GM12878 (cell line): ENCODE measurements around the gene GIPC3.

Source experiments
- CBX5 ChIP-seq: sonication (generic); IDR thresholded peaks from 2 replicates; pipeline ENCODE4 v1.6.1; 2016; ENCODE audit warnings: low read depth, moderate library complexity, mild to moderate bottlenecking, inconsistent platforms
- EP300 ChIP-seq, 2 experiments: fragments of 150-350 bp in 1 of 2; IDR thresholded peaks; 2 replicates each; pipeline ENCODE4 v1.6.1; 2011 to 2012; ENCODE audit warnings: low read depth in 2 of 2, low read length in 2 of 2, borderline replicate concordance in 1 of 2, improper control_type of control experiment in 1 of 2, inconsistent platforms in 1 of 2; ENCODE audit not compliant: control insufficient read depth in 1 of 2
- POLR2AphosphoS5 ChIP-seq: IDR thresholded peaks from 2 replicates; pipeline ENCODE4 v1.6.1; 2011; ENCODE audit warnings: mild to moderate bottlenecking, low read length, inconsistent platforms
- SPI1 ChIP-seq: IDR thresholded peaks from 2 replicates; pipeline ENCODE4 v1.6.1; 2011; ENCODE audit warnings: low read depth, mild to moderate bottlenecking, low read length, moderate library complexity, borderline replicate concordance; ENCODE audit not compliant: insufficient read depth
- TAF1 ChIP-seq: IDR thresholded peaks from 2 replicates; pipeline ENCODE4 v1.6.1; 2011; ENCODE audit warnings: mild to moderate bottlenecking, low read depth, low read length, borderline replicate concordance
- TF ChIP-seq, protein P1 (sequence below): IDR thresholded peaks from 2 replicates; pipeline ENCODE4 v1.6.1; 2012; ENCODE audit warnings: mild to moderate bottlenecking, low read depth, low read length
- TF ChIP-seq, protein P2 (sequence below), 3 experiments: IDR thresholded peaks in 2 of 3; conservative IDR thresholded peaks in 1 of 3; 2 replicates each; pipeline ENCODE4 v1.5.1; 2011; ENCODE audit warnings: low read depth in 3 of 3, low read length in 3 of 3, mild to moderate bottlenecking in 3 of 3, control low read depth in 2 of 3, moderate library complexity in 2 of 3, inconsistent platforms in 1 of 3, mixed read lengths in 1 of 3; ENCODE audit not compliant: control insufficient read depth in 2 of 3, insufficient read depth in 1 of 3; ENCODE audit errors: extremely low read depth in 1 of 3
- TF ChIP-seq, protein P3 (sequence below): fragments of 450-650 bp; IDR thresholded peaks from 2 replicates; pipeline ENCODE4 v1.6.1; 2016; ENCODE audit warnings: mild to moderate bottlenecking, moderate library complexity, borderline replicate concordance

DNA sequence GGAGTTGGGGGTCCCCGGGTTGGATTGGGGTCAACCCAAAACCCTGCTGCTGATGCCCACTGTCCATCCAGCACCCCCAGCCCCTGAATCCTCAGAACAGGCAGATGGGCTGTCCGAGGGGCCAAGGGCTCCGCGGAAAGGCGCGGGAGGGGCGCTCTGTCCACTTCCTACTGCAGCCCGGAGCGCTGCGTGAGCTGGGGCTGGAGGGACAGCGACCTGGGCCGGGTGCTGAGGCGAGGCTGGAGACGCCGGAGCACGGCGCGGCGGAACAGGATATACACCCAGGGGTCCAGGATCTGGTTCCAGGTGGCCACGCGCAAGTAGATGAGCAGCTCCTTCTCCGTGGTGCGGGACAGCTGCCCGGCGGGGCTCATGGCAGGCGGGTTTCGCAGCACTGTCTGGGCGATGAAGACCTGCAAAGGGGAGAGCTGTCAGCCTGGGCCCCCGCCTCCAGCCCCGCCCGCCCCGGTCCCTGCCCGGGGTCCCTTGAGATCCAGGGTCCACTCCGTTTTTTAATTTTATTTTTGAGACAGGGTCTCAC is 10.3 kb downstream of the GIPC3 start:
- TF ChIP-seq SPI1 (no peak), EP300 (IDR thresholded peaks at IDR 0.05; ENCODE audit: borderline replicate concordance in 1 of 2, control insufficient read depth in 1 of 2, low read depth in 2 of 2, low read length in 2 of 2) (no peak), CBX5 (no peak), TAF1 (no peak), POLR2AphosphoS5 (no peak)
- TF ChIP-seq, protein P1, sequence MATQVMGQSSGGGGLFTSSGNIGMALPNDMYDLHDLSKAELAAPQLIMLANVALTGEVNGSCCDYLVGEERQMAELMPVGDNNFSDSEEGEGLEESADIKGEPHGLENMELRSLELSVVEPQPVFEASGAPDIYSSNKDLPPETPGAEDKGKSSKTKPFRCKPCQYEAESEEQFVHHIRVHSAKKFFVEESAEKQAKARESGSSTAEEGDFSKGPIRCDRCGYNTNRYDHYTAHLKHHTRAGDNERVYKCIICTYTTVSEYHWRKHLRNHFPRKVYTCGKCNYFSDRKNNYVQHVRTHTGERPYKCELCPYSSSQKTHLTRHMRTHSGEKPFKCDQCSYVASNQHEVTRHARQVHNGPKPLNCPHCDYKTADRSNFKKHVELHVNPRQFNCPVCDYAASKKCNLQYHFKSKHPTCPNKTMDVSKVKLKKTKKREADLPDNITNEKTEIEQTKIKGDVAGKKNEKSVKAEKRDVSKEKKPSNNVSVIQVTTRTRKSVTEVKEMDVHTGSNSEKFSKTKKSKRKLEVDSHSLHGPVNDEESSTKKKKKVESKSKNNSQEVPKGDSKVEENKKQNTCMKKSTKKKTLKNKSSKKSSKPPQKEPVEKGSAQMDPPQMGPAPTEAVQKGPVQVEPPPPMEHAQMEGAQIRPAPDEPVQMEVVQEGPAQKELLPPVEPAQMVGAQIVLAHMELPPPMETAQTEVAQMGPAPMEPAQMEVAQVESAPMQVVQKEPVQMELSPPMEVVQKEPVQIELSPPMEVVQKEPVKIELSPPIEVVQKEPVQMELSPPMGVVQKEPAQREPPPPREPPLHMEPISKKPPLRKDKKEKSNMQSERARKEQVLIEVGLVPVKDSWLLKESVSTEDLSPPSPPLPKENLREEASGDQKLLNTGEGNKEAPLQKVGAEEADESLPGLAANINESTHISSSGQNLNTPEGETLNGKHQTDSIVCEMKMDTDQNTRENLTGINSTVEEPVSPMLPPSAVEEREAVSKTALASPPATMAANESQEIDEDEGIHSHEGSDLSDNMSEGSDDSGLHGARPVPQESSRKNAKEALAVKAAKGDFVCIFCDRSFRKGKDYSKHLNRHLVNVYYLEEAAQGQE, result no peak
- TF ChIP-seq, protein P2, sequence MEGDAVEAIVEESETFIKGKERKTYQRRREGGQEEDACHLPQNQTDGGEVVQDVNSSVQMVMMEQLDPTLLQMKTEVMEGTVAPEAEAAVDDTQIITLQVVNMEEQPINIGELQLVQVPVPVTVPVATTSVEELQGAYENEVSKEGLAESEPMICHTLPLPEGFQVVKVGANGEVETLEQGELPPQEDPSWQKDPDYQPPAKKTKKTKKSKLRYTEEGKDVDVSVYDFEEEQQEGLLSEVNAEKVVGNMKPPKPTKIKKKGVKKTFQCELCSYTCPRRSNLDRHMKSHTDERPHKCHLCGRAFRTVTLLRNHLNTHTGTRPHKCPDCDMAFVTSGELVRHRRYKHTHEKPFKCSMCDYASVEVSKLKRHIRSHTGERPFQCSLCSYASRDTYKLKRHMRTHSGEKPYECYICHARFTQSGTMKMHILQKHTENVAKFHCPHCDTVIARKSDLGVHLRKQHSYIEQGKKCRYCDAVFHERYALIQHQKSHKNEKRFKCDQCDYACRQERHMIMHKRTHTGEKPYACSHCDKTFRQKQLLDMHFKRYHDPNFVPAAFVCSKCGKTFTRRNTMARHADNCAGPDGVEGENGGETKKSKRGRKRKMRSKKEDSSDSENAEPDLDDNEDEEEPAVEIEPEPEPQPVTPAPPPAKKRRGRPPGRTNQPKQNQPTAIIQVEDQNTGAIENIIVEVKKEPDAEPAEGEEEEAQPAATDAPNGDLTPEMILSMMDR (IDR thresholded peaks at IDR 0.05 in 2 of 3, conservative IDR thresholded peaks at IDR 0.05 in 1 of 3; ENCODE audit: control insufficient read depth in 2 of 3, extremely low read depth in 1 of 3, insufficient read depth in 1 of 3, low read depth in 3 of 3, low read length in 3 of 3), result no peak
- TF ChIP-seq, protein P3, sequence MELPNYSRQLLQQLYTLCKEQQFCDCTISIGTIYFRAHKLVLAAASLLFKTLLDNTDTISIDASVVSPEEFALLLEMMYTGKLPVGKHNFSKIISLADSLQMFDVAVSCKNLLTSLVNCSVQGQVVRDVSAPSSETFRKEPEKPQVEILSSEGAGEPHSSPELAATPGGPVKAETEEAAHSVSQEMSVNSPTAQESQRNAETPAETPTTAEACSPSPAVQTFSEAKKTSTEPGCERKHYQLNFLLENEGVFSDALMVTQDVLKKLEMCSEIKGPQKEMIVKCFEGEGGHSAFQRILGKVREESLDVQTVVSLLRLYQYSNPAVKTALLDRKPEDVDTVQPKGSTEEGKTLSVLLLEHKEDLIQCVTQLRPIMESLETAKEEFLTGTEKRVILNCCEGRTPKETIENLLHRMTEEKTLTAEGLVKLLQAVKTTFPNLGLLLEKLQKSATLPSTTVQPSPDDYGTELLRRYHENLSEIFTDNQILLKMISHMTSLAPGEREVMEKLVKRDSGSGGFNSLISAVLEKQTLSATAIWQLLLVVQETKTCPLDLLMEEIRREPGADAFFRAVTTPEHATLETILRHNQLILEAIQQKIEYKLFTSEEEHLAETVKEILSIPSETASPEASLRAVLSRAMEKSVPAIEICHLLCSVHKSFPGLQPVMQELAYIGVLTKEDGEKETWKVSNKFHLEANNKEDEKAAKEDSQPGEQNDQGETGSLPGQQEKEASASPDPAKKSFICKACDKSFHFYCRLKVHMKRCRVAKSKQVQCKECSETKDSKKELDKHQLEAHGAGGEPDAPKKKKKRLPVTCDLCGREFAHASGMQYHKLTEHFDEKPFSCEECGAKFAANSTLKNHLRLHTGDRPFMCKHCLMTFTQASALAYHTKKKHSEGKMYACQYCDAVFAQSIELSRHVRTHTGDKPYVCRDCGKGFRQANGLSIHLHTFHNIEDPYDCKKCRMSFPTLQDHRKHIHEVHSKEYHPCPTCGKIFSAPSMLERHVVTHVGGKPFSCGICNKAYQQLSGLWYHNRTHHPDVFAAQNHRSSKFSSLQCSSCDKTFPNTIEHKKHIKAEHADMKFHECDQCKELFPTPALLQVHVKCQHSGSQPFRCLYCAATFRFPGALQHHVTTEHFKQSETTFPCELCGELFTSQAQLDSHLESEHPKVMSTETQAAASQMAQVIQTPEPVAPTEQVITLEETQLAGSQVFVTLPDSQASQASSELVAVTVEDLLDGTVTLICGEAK, result no peak
